Stimulated activated naive CD8-positive, alpha-beta T cell treated with anti-CD3 and anti-CD28 coated beads, Interleukin-15, Interleukin-2, amounts not matched to agents 100 ng/mL and 50 ng/mL, for 24 hours (primary cell): ENCODE data around the gene SIAH1.
"Not testable (repeated sequence)": the region's sequence is repeated elsewhere in the genome, so short reads cannot be mapped to it uniquely, and the experiment has no call there.

Experiments used
- H3K27ac Mint-ChIP-seq: one replicate; pipeline ENCODE4 v1.8.0; 2021; ENCODE audit warnings: mild to moderate bottlenecking, mixed read lengths
- H3K27me3 Mint-ChIP-seq: one replicate; pipeline ENCODE4 v1.8.0; 2021; ENCODE audit warnings: mixed read lengths
- H3K36me3 Mint-ChIP-seq: one replicate; pipeline ENCODE4 v1.8.0; 2021; ENCODE audit warnings: low read depth, mixed read lengths
- H3K4me1 Mint-ChIP-seq: one replicate; pipeline ENCODE4 v1.8.0; 2021; ENCODE audit warnings: low read depth, mixed read lengths
- H3K4me3 Mint-ChIP-seq: one replicate; pipeline ENCODE4 v1.8.0; 2021; ENCODE audit warnings: mild to moderate bottlenecking, mixed read lengths
- H3K9me3 Mint-ChIP-seq: one replicate; pipeline ENCODE4 v1.8.0; 2021; ENCODE audit warnings: mixed read lengths

The SIAH1 gene

GRCh38 chr16:48361540-48362144 lies 23.6 kb downstream of the SIAH1 start:
- Mint-ChIP-seq H3K27me3 (no peaks in the 10 kb centered on the region), H3K4me1 (peaks cover 47% of the 10 kb centered on the region), H3K27ac (no peak overlapping the region), H3K9me3 (no peaks in the 10 kb centered on the region), H3K36me3 (peaks cover 19% of the 10 kb centered on the region), H3K4me3 (no peak overlapping the region)

DNA sequence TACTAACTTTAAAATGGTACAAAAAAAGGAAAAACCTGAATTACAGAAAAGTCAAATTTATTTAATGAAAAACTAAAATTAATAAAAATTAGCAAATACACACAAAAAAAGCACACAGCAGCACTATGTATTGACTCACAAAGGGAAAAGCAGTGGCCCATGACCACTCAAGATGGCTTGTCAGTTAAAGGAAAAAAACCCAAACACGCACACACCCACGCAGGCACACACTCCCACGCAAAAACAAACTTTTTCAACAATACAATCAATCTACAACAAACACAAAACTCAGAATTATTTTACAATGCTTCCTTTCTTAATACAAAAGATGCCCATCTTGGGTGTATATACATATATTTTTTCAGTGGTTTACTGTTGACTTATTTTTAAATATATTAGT lies 24.2 kb downstream of the SIAH1 start:
- H3K27me3 Mint-ChIP-seq: no peaks in the 10 kb centered on the region
- no peak overlapping the region for H3K27ac Mint-ChIP-seq
- H3K4me1 Mint-ChIP-seq: peaks cover 45% of the 10 kb centered on the region
- no peak overlapping the region for H3K4me3 Mint-ChIP-seq
- H3K36me3 Mint-ChIP-seq: peaks cover 23% of the 10 kb centered on the region
- no peaks in the 10 kb centered on the region for H3K9me3 Mint-ChIP-seq

DNA sequence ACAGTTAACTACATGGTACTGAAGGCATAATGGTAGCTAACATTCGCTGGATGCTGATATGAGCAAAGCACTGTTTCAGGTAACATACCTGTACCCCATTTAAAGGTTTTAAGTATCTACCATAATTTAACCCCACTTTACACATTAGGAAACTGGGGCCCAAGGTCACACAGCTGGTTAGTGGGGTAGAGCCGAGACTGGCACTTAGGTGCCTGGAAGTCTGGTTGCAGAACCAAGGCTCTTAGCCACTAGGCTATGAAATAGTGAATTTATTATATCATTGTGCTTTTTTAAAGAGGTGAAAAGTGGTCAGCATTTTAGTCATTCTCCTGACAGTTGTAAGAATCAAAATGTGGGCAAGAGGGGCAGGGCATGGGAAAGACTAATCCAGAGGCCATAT lies 25.2 kb downstream of the SIAH1 start:
- Mint-ChIP-seq H3K36me3 (peaks cover 30% of the 10 kb centered on the region), H3K4me1 (peaks cover 47% of the 10 kb centered on the region), H3K4me3 (no peak overlapping the region), H3K9me3 (no peaks in the 10 kb centered on the region), H3K27me3 (no peaks in the 10 kb centered on the region), H3K27ac (no peak overlapping the region)

GRCh38 chr16:48358419-48358818 lies 26.8 kb downstream of the SIAH1 start:
- no peaks in the 10 kb centered on the region for H3K27me3 Mint-ChIP-seq
- H3K36me3 Mint-ChIP-seq: peaks cover 40% of the 10 kb centered on the region
- no peak overlapping the region for H3K4me3 Mint-ChIP-seq
- H3K9me3 Mint-ChIP-seq: no peaks in the 10 kb centered on the region
- no peak overlapping the region for H3K27ac Mint-ChIP-seq
- H3K4me1 Mint-ChIP-seq: peaks cover 53% of the 10 kb centered on the region

DNA sequence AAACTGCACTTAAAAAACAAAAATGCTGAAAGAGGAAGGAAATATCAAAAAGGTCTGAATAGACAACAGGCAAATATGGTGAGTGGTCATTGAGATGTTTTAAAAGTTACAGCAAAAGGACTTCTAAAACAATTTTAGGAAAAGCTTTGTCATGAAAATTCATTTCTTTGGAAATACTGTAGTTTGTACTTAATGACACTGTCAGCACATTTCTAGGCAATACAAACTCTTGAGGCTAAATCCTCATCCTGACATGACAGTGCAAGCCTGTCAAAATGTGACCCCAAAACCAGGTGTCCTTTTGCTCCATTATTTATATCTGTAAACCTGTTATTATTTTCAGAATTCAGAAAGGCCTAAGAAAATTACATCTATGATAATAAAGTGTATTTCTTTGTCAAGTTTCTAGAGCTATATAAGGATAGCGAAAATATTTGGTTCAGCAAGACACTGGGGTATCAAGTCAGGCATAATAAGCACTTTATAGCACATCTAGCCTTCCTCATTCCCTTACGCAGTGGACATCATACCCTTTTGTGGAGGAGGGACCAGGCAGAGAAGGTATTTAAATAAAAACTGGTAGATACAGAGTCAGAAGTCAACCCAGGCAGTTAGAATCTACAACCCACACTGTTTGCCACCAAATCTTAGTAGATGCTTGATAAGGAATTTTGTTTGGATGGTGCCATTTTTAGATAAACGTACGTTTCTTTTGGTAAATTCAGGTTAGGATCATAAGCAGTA lies 28.4 kb downstream of the SIAH1 start:
- Mint-ChIP-seq H3K36me3 (peaks cover 46% of the 10 kb centered on the region), H3K27ac (no peak overlapping the region), H3K27me3 (no peaks in the 10 kb centered on the region), H3K9me3 (no peaks in the 10 kb centered on the region), H3K4me3 (no peak overlapping the region), H3K4me1 (peaks cover 52% of the 10 kb centered on the region)

GRCh38 chr16:48354877-48355855 lies 30.0 kb downstream of the SIAH1 start:
- Mint-ChIP-seq H3K27me3 (no peaks in the 10 kb centered on the region), H3K4me3 (no peak overlapping the region), H3K9me3 (no peaks in the 10 kb centered on the region), H3K4me1 (peaks cover 45% of the 10 kb centered on the region), H3K27ac (peak overlapping the region; percentile 81), H3K36me3 (peaks cover 59% of the 10 kb centered on the region)

GRCh38 chr16:48354385-48354784 lies 30.8 kb downstream of the SIAH1 start:
- Mint-ChIP-seq H3K4me1 (peaks cover 41% of the 10 kb centered on the region), H3K27ac (peak overlapping the region; percentile 81), H3K36me3 (peaks cover 64% of the 10 kb centered on the region)
- H3K9me3 Mint-ChIP-seq, H3K27me3 Mint-ChIP-seq, H3K4me3 Mint-ChIP-seq: not testable (repeated sequence)

DNA sequence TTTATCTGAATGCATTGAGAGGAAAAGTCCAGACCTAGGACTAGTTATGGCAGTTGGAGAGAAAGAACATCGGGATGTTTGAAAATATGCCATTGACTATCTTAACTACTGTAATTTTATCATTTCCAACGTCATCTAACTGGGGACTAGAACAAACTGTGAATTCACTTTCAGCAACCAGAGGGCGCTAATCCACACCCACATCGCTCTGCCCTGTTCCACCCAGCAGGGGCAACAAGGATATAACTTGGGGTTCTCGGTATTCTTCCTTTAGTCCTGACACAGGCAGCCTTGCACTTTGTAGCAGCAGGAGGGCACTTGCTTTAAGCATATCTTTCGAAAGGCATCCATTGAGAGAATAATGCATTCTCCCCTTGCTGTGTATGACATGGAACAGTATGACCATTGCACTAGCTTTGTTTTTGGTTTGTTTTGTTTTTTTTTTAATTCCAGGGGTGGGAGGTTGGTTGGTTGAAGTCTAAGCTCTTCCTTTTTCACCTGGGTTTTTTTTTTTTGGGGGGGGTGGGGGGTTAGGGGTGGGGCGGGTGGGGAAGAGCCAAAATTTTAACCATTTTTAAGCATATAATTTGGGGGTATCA lies 31.5 kb downstream of the SIAH1 start:
- Mint-ChIP-seq H3K4me3 (peak overlapping the region; percentile 17), H3K4me1 (peaks cover 41% of the 10 kb centered on the region), H3K27me3 (no peaks in the 10 kb centered on the region), H3K27ac (peak overlapping the region; percentile 77), H3K36me3 (peaks cover 71% of the 10 kb centered on the region), H3K9me3 (no peaks in the 10 kb centered on the region)

DNA sequence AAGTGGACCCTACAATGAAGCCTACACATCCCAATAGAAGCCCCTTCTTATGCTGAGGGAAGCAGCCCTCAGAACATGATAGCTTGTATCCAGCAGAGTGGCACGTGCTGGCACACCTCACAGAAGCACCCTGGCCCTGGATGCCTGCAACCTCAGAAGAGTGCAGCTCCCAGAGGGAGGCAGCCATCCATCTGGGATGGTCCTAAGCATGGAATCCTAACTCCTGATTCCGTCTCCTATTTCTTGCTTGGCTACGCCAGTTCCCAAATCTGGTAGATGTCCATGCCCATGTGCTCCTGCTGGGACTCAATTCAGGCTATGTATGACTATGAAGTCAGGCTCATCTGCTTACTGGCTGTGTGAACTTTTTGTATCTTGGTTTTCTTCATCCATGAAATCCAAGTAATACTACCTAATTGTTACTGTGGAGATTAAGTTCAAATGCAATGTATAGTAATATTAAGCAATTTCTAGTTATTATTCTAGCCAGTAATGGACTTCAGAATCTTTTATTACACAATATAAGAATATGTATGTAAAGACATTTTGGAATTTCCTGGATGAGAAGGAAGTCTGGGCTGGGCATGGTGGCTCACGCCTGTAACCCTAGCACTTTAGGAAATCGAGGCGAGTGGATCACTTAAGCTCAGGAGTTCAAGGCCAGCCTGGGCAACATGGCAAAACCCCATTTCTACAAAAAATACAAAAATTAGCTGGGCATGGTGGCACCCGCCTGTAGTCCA lies 32.4 kb downstream of the SIAH1 start:
- no peaks in the 10 kb centered on the region for H3K27me3 Mint-ChIP-seq
- no peak overlapping the region for H3K4me3 Mint-ChIP-seq
- H3K4me1 Mint-ChIP-seq: peaks cover 41% of the 10 kb centered on the region
- no peak overlapping the region for H3K27ac Mint-ChIP-seq
- H3K36me3 Mint-ChIP-seq: peaks cover 72% of the 10 kb centered on the region
- H3K9me3 Mint-ChIP-seq: no peaks in the 10 kb centered on the region

DNA sequence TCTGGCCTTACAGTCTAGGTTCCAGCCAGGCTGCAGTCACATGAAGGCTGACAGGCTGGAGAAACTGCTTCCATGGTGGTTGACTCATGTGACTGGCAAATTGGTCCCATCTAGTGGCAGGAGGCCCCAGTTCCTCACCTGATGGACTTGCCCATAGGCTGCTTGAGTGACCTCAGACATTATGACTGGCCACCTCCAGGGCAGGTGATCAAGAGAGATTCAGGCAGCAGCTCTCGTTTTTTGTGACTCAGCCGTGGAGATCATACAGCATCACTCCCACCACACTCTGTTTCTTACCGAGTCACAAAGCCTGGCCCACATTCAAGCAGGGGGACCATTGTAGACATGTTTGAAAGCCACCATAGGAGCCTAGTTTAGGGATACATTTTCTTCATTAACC lies 34.5 kb downstream of the SIAH1 start:
- H3K9me3 Mint-ChIP-seq: no peaks in the 10 kb centered on the region
- H3K27me3 Mint-ChIP-seq: no peaks in the 10 kb centered on the region
- peaks cover 72% of the 10 kb centered on the region for H3K36me3 Mint-ChIP-seq
- peaks cover 40% of the 10 kb centered on the region for H3K4me1 Mint-ChIP-seq
- H3K27ac Mint-ChIP-seq: no peak overlapping the region
- no peak overlapping the region for H3K4me3 Mint-ChIP-seq

DNA sequence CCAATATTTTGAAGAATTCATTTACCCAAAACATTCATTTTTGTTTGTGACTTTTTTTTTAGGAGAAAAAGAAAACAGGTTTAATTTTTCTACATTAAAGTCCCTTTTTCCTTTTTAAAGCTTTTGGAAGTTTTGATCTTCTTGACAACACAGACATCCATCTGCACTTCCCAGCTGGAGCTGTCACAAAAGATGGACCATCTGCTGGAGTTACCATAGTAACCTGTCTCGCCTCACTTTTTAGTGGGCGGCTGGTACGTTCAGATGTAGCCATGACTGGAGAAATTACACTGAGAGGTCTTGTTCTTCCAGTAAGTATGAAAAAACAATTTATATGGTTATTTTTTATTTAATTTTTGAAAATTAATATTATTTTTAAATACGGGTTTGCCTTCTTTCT lies 37.2 kb downstream of the SIAH1 start:
- Mint-ChIP-seq H3K4me1 (peaks cover 14% of the 10 kb centered on the region), H3K9me3 (no peaks in the 10 kb centered on the region), H3K36me3 (peaks cover 69% of the 10 kb centered on the region), H3K4me3 (no peak overlapping the region), H3K27ac (no peak overlapping the region), H3K27me3 (no peaks in the 10 kb centered on the region)

- peaks cover 14% of the 10 kb centered on the region for H3K4me1 Mint-ChIP-seq
- H3K4me3 Mint-ChIP-seq: no peak overlapping the region
- H3K36me3 Mint-ChIP-seq: peaks cover 69% of the 10 kb centered on the region
- no peak overlapping the region for H3K27ac Mint-ChIP-seq
- H3K27me3 Mint-ChIP-seq: no peaks in the 10 kb centered on the region
- H3K9me3 Mint-ChIP-seq: no peaks in the 10 kb centered on the region
These were observed 37.9 kb downstream of the SIAH1 start for GRCh38 chr16:48347191-48347865.

GRCh38 chr16:48342591-48342990 lies 42.6 kb downstream of the SIAH1 start:
- Mint-ChIP-seq H3K4me3 (no peak overlapping the region), H3K27me3 (no peaks in the 10 kb centered on the region), H3K27ac (peak overlapping the region; percentile 53), H3K4me1 (peaks cover 17% of the 10 kb centered on the region), H3K36me3 (peaks cover 44% of the 10 kb centered on the region), H3K9me3 (no peaks in the 10 kb centered on the region)

- H3K4me1 Mint-ChIP-seq: peaks cover 11% of the 10 kb centered on the region
- H3K27ac Mint-ChIP-seq: peak overlapping the region; percentile 8
- H3K36me3 Mint-ChIP-seq: peaks cover 51% of the 10 kb centered on the region
- H3K9me3 Mint-ChIP-seq: no peaks in the 10 kb centered on the region
- H3K4me3 Mint-ChIP-seq: no peak overlapping the region
- H3K27me3 Mint-ChIP-seq: no peaks in the 10 kb centered on the region
These were observed 45.2 kb downstream of the SIAH1 start for GRCh38 chr16:48340054-48340453.
